ENCODE measurements around the gene TNFRSF25. TPM values are rescaled to one million over a fixed set of nuclear protein-coding genes. Genes with fewer than 3 reads are reported as not detected.

TNFRSF25 gene
- total and polyA plus RNA-seq, 9 of the 15 experiments (the other 6 are each of a cell fraction or from before 2014, with no cell fraction given) = 0.24 to 0.49 TPM; not detected in 7

DNA sequence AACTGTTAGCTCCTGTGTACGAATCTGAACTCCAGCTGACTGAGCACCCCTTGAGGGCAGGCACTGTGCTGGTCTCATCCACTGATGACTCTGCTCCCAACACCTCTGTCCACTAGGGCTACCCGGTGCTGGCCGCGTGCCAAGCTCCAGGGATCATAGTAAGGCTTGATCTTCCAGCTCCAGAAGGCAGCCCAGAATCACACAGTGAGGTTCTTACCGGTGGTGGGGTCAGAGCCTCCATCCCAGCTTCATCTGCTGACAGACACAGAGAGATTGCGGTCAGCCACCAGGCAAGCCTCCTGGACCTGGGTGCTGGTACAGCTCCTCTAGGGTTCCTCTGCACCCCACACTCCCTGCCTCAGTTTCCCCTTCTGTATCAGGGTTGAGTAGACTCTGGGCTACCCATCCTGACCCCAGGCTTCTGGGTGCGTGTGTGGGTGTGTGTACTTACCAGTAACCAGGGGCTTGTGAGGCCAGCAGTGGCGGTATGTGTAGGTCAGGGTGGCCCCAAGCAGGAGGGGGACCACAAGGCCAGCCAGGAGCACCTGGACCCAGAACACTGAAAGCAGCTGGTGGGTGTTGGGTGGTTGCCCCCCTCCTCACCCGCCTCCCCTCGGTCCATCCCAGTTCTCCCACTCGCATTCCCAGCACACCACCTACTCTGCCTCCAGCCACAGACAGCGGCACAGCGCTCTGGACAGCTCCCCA is 3.4 kb downstream of the TNFRSF25 start:
- no peak overlapping the region for H3K9ac ChIP-seq (ENCODE audit: insufficient read depth in 1 of 2, low read depth in 2 of 2, low read length in 2 of 2)
- intact Hi-C loops (cut with micrococcal nuclease) (no loop called here), in situ Hi-C loops (cut with MboI) (no loop called here)
- no peaks in the 10 kb centered on the region for H3K36me3 ChIP-seq (ENCODE audit: control insufficient read depth, insufficient read depth, low read length)
- H4K20me1 ChIP-seq (replicated peaks; ENCODE audit: control insufficient read depth, insufficient read depth, low read length) = peaks cover 28% of the 10 kb centered on the region
- 11% methylated on average over 13 of the region's 13 CpGs for WGBS (ENCODE audit: insufficient coverage, low coverage, missing lambda C conversion rate)
- peaks cover 75 to 81% of the 10 kb centered on the region in 2 experiments for H3K27me3 ChIP-seq (ENCODE audit: control insufficient read depth in 2 of 2, insufficient read depth in 2 of 2, low read length in 2 of 2)
- H3K9me1 ChIP-seq (ENCODE audit: control insufficient read depth, insufficient read depth, low read length) = no peaks in the 10 kb centered on the region
- H3K4me3 ChIP-seq = no peak overlapping the region
- FAIRE-seq (no peak), DNase-seq (ENCODE audit: extremely low read depth in 1 of 4, low spot score in 3 of 4) (peak in 3 of 4 experiments; percentile 38 to 58 (median 53)), ATAC-seq (no peak)
- no peaks in the 10 kb centered on the region for H3K79me2 ChIP-seq (ENCODE audit: control insufficient read depth, insufficient read depth, low read length)
- ChIA-PET CTCF (ENCODE audit: low intra/inter-chr PET ratio) (no interaction called here), POLR2A (interaction anchor here (0.5 to 1.4 kb wide), 5 partner anchors 24 to 1168 kb away, joined by 3 read pairs; no protein-coding TSS in a partner anchor)
- H2AFZ ChIP-seq (ENCODE audit: low read depth, low read length) = no peak overlapping the region
- no peak overlapping the region for H3K4me2 ChIP-seq (ENCODE audit: insufficient read depth, low read length)
- no peaks in the 10 kb centered on the region for H3K9me3 ChIP-seq (replicated peaks; ENCODE audit: control insufficient read depth, insufficient read depth, low read depth, low read length)
- peaks cover 0 to 51% of the 10 kb centered on the region in 2 experiments; a peak in 2 of 5 replicates for H3K4me1 ChIP-seq (replicated peaks in 1 of 2; ENCODE audit: control insufficient read depth in 2 of 2, insufficient read depth in 2 of 2, low read length in 2 of 2)
- BruUV-seq (replicated peaks) = no TSS peak
- no peak for TF ChIP-seq BCL6 (CRISPR knock-in tag; IDR thresholded peaks at IDR 0.05)
- 0 out of 2 replicates have a peak, but pooled peaks have one; percentile 27 for TF ChIP-seq ZNF121 (CRISPR knock-in tag; conservative IDR thresholded peaks at IDR 0.05)
- TF ChIP-seq ETS2 (tag; IDR thresholded peaks at IDR 0.05; ENCODE audit: borderline replicate concordance, poor library complexity, severe bottlenecking) = no peak
- TF ChIP-seq TRIM28 (IDR thresholded peaks at IDR 0.05) = peak; percentile 75; the same call in 1 of the 2 replicates
- TF ChIP-seq, protein P1, sequence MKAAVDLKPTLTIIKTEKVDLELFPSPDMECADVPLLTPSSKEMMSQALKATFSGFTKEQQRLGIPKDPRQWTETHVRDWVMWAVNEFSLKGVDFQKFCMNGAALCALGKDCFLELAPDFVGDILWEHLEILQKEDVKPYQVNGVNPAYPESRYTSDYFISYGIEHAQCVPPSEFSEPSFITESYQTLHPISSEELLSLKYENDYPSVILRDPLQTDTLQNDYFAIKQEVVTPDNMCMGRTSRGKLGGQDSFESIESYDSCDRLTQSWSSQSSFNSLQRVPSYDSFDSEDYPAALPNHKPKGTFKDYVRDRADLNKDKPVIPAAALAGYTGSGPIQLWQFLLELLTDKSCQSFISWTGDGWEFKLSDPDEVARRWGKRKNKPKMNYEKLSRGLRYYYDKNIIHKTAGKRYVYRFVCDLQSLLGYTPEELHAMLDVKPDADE (conservative IDR thresholded peaks at IDR 0.05; ENCODE audit: control insufficient read depth, low read depth, low read length) = no peak
- no peak for TF ChIP-seq MEIS2 (IDR thresholded peaks at IDR 0.05; ENCODE audit: partially characterized antibody)
- TF ChIP-seq BCOR (IDR thresholded peaks at IDR 0.05) = peak; percentile 27; the same call in 1 of the 2 replicates
- peak; percentile 88 for TF ChIP-seq ZNF316 (IDR thresholded peaks at IDR 0.05)
- TF ChIP-seq RAD21 (CRISPR knock-in tag; conservative IDR thresholded peaks at IDR 0.05 in 1 of 2, IDR thresholded peaks at IDR 0.05 in 1 of 2) = no peak
- no peak for TF ChIP-seq NR2C1 (IDR thresholded peaks at IDR 0.05)
- TF ChIP-seq NR2C1 (tag; IDR thresholded peaks at IDR 0.05) = no peak
- TF ChIP-seq NFIC (IDR thresholded peaks at IDR 0.05) = peak; percentile 96
- no peak for TF ChIP-seq NFE2L1 (tag; IDR thresholded peaks at IDR 0.05; ENCODE audit: borderline replicate concordance, low read depth)
- peak; percentile 66 for TF ChIP-seq NFIX (CRISPR knock-in tag; IDR thresholded peaks at IDR 0.05; ENCODE audit: low read depth)
- TF ChIP-seq SAFB (IDR thresholded peaks at IDR 0.05; ENCODE audit: borderline replicate concordance, low read depth, low read length) = no peak
- TF ChIP-seq CBFB (CRISPR knock-in tag; IDR thresholded peaks at IDR 0.05) = 0 out of 2 replicates have a peak, but pooled peaks have one; percentile 36
- TF ChIP-seq ZNF436 (CRISPR knock-in tag; IDR thresholded peaks at IDR 0.05) = no peak
- peak; percentile 29 to 68; a peak in 3 of 4 replicates for TF ChIP-seq TRIM24 (IDR thresholded peaks at IDR 0.05)
- no peak for TF ChIP-seq SMARCB1 (IDR thresholded peaks at IDR 0.05; ENCODE audit: insufficient read length, low read depth)
- H3K27ac ChIP-seq (ENCODE audit: extremely low read depth, low read depth, low read length) = no peak overlapping the region
